Embryonic facial prominence (tissue), 1 donor: Measurements from ENCODE around the gene CDKN1C.

Experiments used
- DNase-seq: peaks from one replicate; pipeline ENCODE4 v3.0.0-alpha.2; 2016; ENCODE audit errors: extremely low spot score

CDKN1C gene

DNA sequence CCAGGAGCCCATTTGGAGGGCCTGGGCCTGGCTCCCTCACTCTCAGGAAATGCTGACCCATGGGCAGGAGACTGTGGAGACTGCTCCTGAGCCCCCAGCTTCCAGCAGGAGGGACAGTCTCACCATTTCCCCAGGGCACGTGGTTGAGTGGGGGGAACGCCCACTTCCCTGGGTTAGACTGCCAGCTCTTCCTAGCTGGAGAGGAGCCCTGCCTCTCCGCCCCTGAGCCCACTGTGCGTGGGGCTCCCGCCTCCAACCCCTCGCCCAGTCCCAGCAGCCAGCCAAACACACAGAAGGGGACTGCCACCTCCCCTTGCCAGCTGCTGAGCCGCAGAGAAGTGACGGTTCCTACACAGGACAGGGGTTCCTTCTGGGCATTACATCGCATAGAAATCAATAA lies 37.1 kb downstream of the CDKN1C start:
- no peak for DNase-seq

DNA sequence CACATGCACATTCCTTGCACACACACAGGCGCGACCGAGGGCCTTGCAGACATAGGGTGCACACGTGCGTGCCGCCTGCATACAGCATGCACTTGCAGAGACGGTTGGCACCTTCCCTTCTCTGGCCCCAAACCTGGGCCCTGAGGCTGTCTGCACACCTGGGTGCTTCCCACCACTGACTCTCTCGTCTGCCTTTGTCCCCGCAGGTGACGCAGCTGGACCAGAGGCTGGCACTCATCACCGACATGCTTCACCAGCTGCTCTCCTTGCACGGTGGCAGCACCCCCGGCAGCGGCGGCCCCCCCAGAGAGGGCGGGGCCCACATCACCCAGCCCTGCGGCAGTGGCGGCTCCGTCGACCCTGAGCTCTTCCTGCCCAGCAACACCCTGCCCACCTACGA lies 38.0 kb downstream of the CDKN1C start:
- DNase-seq = no peak

DNA sequence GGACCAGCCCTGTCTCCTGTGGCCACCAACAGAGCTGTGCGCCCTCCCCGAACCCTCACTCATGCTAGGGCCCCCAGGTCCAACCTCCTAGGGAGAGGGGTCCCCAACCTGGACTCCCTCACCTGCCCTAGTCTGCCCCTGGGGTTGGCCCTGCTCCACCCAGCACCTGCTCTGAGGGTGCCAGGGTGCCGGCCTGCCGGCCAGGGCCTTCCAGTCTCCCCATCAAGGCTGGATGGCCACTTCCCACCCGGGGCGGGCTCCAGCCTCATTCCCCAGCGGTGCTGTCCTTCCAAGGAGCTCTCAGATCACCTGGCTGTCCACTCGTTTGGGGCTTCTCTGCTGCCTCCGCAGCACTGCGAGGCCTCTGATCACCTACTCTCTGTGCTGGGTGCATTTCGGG lies 39.1 kb downstream of the CDKN1C start:
- no peak for DNase-seq

DNA sequence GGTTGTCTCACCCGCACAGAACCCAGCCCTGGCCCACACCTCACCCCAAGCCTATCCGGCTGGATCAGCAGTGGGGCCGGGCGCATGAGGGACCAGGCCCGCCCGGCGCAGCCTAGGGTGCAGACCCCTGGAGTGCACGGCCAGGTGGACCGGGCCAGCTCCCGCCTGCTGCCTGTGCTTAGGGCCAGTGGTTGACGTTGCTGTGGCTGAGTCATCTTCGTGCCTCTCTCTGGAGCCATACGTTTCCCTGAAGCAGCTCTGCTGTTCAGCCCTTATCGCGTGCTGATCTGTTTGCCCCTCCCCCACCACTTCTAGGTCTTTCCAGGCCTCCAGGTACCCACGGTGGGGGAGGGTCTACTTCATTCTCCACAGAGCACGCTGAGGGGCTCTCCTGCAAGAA lies 39.5 kb downstream of the CDKN1C start:
- DNase-seq = no peak

DNA sequence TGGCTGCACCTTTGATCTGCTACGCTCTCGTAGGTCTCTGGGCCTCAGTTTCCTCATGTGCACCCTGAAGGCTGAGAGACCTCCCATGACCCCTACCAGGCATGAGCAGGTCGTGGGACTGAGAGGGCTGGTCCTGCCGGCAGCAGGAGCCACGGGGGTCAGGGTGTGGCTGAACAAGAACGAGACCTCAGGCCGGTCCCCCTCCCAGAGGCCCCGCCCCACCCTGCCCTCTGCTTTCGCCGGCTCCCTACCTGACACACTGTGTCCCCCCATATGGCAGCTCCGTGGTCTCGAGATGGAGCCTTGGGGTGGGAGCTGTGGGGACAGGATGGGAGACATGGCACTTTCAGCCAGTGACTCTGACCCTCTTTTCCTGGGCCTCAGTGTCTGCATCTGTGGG lies 40.6 kb downstream of the CDKN1C start:
- no peak for DNase-seq

DNA sequence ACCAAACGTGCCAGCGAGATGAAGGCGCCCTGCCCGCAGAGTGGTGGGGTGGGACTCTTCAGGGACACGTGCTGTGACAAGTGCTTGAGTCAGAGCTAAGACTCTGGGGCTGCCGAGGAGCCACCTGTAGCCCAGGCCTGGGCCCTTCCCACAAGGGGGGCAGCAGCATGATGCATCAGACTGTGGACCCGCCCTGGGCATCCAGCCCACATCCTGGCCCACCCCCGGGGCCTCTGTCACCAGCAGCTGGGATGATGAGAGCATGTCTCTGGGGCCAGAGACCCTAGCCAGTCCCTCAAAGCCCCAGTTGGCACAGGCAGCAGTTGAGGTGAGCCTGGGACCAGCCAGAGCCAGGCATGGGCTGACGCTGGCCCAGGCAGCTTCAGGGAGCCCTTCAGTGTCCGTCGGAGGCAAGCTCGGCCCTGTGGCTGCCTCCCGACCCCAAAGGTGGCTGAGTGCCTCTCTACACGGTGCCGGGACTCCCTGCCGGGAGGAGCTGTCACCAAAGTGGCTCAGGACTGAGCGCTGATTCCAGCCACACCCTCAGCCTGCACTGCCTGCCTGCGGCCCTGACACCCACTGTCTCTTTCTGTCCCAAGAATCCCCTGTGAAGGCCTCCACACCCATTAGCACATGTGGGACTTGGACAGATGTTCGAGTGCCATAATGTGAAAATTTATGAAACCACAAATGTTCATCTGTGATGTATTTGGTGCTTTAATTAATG lies 41.3 kb downstream of the CDKN1C start:
- DNase-seq = no peak

DNA sequence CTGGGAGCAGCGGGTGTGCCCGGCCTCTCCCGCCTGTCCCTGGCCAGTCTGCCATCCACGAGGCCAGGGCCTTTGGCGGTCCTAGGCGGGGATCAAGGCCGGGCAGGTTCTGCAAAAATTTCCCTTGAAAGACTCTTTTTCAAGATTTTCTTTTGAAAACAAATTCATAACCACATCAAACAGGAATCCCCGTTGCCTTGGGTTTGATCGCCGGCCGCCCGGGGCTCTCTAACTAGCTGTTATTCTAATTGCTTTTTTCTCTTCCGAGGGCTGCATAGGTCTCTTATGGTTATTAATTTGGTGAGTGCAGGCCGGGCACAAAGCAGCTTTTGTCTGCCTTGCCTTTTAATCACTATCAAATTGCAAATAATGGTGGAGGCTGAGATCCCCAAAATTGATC lies 42.0 kb downstream of the CDKN1C start:
- no peak for DNase-seq

DNA sequence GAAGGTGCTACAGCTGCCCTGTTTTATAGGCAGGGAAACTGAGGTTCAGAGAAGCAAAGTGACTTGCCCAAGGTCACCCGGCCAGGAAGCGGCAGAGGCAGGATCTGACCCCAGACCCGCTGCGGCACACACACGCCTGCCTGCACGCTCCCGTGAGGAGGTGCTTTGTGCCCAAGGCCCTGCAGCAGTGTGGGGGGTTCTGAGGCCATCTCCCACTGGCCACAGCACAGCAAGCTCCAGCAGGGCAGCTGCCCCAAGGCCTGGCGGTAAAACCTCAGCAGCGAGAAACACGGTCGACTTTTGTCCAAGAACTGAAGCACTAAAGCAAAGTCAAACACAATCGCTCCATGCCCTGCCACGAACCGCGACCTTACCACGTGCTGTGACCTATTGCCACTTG lies 42.7 kb downstream of the CDKN1C start:
- no peak for DNase-seq

DNA sequence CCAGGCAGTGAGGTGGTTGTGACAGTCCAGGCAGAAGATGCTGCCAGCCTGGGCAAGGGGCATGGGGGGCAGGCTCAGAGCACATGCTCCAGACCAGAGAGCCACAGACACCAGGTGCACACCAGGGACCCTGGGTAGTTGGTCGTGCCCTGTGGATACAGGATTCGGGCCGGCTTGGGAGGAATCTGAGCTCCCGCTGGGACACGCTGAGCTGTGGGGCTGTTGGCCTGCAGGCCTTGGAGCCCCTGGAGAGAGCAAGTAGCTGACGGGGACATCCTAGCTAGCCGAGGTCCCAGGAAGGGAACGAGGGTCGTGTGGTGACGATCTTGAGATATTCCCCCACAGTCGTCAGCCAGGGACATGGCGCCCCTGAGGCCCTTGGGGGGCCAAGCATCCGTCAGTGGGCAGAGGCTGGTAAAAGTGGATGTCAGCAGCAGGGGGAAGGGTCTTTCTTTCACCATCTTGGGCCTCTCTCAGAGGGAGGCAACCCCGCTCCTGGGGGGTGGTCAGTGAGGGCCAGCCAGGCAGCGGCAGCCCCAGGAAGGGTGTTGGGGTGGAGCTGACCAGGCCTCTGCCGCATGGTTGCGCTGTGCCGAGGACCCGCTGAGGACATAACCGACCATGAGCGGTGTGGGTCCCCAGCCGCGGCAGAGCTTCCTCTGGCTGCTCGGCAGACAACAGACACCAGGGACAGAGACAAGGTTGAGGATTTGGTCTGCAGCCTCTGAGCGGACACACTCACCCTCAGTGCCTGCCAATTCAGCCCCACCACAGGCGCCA lies 44.0 kb downstream of the CDKN1C start:
- no peak for DNase-seq

DNA sequence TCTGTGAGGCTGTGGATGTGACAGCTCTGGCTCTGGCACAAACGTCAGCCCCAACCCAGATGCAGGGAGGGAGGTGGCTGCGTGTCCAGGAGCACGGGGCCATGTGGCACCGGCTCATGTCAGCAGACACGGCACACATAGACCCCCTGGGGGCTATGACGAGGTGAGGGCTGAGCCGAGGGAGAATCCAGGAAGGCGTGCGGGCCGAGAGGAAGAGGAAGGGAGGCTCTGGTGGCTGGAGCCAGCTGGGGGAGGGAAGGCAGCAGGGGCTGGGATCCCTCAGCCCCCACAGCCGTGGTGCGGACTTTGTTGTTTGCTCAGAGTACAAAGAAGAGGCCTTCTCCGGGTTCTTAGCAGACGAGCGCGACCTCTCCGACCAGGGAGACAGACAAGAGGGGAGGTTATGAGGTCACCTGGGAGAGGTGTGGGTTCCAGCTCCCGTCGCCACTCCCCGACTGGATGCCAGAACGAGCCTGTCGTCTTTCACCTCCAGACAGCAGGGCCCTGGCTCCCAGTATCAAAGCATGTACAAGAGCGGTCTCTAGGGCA lies 46.1 kb downstream of the CDKN1C start:
- DNase-seq = no peak

DNA sequence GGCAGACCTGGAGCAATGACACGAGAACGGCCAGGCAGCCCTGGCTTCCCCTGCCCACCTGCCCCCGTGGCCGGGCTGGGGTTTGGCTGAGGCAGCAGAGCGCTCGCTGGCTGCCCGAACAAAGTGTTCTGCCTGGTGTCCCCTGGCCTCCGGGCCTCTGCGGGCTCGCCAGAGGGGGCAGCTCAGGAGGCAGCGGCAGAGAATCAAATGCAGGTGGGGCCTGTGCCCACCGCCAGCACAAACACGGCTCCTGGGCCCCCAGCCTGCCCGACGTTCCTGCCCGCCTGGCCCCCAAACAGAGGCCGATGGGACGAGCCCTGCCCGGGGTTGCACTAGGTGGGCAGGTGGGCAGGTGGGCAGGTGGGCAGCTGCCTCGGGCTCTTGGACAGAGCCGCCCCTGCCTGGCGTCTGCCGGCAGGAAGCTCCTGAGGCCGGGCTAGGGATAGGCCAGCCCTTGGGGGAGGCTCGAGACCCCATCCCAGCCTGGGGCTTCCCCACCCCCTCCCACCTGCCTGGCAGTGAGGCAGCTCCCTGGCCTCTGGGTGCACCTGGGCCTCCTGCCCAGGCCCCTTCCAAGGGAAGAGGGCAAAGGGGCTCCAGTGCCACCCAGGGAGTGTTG lies 46.8 kb downstream of the CDKN1C start:
- no peak for DNase-seq

DNA sequence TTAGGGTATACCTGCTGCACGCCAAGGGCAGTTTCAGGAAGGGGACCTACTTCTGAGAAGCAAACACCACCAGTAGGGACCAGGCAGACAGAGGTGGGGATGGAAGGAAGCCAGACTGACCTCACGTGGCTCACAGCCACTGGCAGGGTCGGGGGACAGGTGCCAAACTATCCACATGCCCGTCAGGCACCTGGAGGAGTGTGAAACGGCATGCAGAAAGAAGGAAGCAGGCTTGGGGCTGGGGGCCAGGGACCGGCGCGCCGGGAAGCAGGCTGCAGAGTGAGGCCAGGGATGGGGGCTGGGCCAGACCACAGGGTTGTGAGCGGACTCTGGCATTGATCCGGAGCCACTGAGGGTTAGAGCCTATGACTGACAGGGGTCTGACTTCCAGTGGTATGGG lies 47.5 kb downstream of the CDKN1C start:
- no peak for DNase-seq

DNA sequence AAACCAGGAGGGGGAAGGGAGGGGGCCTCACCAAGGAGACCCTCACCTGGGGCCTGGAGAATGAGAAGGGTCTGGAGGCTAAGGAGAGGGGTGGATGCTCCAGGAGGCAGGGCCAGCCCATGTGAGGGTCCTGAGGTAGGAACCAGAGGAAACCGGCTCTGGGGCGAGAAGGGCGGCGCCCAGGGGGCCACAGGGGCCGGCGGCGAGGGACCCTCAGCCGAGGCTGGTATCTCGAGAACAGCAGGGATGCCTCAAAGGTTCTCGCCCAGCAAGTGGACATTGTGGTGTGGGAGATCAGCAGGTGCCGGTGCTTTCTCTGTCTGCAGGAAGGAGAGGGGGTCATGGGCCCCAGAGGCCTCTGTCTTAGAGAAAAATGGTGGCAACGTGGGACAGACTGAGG lies 47.9 kb downstream of the CDKN1C start:
- DNase-seq = no peak

DNA sequence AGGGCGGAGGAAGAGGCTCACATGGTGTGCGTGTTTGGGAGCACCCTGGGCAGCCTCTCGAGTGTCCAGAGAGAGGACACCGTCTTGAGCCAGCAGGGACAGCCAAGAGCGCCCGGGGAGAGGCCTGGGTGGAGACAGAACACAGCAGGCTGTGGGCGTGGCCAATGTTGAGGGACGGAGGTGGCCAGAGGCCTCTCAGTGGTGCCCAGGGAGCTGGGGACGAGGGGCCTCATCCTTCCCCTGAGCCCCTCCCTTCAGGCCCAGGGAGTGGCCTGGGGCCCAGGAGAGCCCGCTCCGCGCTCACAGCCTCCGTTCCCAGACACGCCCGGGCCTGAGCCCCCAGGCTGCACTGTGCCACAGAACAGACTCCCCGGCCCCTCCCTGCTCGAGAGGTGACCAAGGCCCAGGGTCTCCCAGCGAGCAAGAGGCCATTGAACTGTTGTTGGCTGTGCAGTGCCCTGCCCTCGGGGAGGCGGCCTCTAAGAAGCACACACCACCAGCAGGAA lies 48.4 kb downstream of the CDKN1C start:
- DNase-seq = no peak

DNA sequence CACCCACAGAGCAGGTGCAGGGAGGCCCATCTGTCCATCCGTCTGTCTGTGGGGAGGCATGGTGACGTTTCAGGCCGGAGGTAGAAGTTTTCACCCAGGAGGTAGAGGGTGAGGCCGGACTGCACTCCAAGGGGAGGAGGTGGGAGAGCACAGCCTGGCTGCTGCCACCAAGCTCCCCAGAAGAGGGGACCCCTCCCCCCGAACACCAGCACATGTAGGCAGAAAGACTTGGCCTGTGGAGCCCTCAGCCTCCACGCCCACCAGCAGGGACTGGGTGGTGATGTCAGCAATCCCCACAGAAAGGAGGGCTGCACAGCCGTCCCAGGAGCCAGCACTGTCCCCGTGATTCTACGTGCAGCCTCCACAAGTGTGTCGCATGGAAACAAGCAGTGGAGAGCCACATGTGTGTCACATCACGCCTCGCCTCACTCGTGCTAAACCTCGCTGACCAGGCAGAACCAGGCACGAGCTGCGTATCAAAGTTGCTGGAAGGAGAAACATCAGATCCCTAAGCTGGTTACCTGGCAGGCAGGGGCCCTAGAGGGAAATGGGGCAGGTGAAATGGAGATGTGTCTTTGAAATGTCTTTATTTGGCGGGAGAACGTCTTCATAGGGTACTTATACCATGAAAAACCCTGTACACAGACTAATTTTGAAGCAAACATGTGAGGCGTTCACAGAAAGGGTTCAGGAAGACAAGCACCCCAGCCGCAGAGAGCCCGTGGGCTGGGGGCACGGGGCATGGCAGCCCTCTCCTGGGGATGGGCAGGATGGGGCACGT lies 49.1 kb downstream of the CDKN1C start:
- no peak for DNase-seq

DNA sequence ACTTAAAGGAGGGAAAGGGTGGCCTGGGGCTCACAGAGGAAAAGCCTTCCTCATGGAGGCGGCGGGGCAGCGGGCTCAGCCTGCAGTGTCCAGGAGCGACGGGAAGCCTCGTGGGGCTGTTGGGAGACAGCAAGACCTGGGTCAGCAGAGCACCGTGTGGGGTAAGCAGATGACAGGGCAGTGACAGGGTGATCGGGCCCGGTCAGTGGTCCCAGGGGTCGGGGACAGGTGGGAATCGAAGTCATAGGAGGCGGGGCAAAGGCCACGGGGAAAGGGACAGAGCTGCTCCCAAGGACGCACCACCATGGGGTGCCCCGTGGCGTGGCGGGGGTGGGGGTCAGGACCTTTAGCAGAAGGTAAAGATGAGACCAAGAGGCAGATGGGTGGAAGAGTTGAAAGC lies 49.8 kb downstream of the CDKN1C start:
- no peak for DNase-seq

DNA sequence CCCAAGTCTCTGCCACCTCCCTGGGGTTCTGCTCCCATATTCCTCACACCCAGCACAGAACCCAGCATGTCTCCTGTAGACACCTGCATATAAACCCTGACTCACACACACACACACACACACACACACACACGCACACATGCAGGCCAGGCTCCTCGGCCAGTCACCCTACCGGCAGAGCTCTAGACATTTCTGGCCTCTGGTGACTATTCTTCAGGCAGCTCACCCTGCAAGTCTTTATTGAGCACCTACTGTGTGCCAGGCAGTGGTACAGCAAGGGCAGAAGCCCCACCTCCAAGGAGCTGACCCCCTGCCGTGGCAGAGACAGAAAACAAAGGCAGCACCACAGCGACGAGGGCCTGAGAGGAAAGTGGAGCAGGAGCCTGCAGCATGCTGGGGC lies 50.3 kb downstream of the CDKN1C start:
- DNase-seq = no peak

DNA sequence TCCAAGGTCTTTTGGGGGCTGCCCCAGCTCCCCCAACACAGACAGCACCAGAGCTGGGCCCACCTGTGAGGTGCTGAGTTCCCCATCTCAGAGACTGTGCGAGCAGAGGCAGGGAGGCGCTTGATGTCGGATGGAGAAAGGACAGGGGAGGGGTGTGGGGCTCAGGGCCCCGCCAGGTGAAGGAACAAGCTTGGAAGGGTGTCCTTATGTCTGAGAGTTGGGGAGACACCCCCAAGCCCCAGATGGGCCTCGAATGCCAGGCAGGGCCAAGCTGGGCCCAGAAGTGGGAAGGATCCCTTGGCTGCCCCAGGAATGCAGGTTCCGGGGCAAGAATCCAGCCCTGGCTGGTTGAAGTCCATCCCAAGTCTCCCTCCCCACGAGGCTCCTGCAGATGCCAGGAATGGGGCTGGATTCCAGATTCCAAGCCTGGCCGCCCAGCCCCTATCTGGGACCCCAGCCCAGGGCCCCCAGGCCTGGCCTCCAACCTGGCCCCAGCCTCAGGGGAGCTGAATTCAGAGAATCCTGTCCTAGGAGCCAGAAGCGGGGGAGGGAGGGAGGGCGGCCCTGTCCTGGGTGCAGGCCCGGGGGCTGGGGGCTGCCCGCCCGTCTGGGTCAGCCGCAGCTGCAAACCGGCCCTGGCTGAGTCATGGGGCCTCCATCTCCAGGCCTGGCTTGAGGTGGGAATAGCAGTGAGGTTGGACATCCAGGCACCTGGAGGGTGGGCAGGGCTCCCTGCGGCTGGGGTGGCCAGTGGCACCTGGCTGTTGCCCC lies 50.9 kb downstream of the CDKN1C start:
- DNase-seq = no peak

DNA sequence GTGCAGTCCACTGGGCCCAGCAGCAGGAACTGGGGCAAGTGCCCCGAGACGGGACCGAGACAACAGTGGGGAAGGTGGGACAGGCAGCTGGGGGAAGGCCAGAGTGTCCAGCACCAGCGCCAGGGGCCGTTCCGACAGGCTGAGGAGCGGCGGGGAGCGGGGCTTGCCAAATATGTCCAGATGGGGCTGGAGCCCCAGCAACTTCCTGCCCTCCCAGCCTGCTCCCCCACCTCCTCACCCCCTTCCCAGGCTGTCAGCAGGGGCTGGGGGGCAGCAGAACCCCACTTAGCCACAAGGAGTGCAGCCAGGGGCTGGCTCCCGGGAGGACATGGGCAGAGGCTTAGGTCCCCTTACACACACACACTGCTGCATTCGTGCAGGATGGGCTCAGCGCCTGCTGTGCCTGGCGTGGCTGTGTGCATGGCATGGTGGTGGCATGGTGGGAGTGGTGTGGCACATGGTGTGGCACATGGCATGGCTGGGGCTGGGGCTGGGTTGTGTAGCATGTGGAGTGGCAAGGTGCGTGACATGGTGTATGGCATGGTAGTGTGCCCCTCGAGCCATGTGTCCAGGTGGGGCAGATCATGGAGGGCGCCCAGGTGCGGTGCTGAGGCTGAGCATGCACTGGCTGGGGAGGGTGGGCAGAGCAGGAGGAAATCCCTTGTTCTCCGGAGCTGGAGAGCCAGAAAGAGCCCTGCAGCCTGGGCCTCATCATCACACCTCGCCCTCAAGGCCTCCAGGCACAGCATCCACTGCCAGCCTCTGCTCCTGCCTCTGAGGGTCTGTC lies 51.7 kb downstream of the CDKN1C start:
- DNase-seq = no peak
